CD4-positive, alpha-beta T cell treated with Interleukin-21 for 1 hour (primary cell): Measurements from ENCODE around the gene EEPD1.
"Not testable (repeated sequence)": the region's sequence is repeated elsewhere in the genome, so short reads cannot be mapped to it uniquely, and the experiment has no call there.

Experiments used
- DNase-seq: peaks from one replicate; pipeline ENCODE4 v3.0.0-alpha.2; 2020

EEPD1 gene

GRCh38 chr7:36129048-36129534 is 24.0 kb upstream of the EEPD1 start:
- no peak for DNase-seq

- no peak for DNase-seq
Measured at GRCh38 chr7:36130236-36130945, 22.7 kb upstream of the EEPD1 start.

- DNase-seq, result no peak
Measured at GRCh38 chr7:36131026-36131425, 22.0 kb upstream of the EEPD1 start.

GRCh38 chr7:36131499-36131898 is 21.6 kb upstream of the EEPD1 start:
- no peak for DNase-seq

- DNase-seq, result no peak
Measured at GRCh38 chr7:36132012-36132411, 21.0 kb upstream of the EEPD1 start.

- DNase-seq, result no peak
Measured at GRCh38 chr7:36135700-36136099, 17.4 kb upstream of the EEPD1 start.

GRCh38 chr7:36137258-36137657 is 15.8 kb upstream of the EEPD1 start:
- DNase-seq, result no peak

- DNase-seq, result no peak
Measured at GRCh38 chr7:36137754-36138153, 15.3 kb upstream of the EEPD1 start.

GRCh38 chr7:36138209-36138608 is 14.8 kb upstream of the EEPD1 start:
- DNase-seq, result no peak

- no peak for DNase-seq
Measured at GRCh38 chr7:36141351-36141750, 11.7 kb upstream of the EEPD1 start.

GRCh38 chr7:36141850-36142249 is 11.2 kb upstream of the EEPD1 start:
- no peak for DNase-seq

- no peak for DNase-seq
Measured at GRCh38 chr7:36144189-36144588, 8.9 kb upstream of the EEPD1 start.

- DNase-seq, result no peak
Measured at GRCh38 chr7:36145686-36146085, 7.4 kb upstream of the EEPD1 start.

- no peak for DNase-seq
Measured at GRCh38 chr7:36147361-36147760, 5.7 kb upstream of the EEPD1 start.

- DNase-seq, result no peak
Measured at GRCh38 chr7:36148422-36149065, 4.5 kb upstream of the EEPD1 start.

GRCh38 chr7:36149240-36149639 is 3.8 kb upstream of the EEPD1 start:
- DNase-seq, result not testable (repeated sequence)

- no peak for DNase-seq
Measured at GRCh38 chr7:36149694-36150452, 3.2 kb upstream of the EEPD1 start.

GRCh38 chr7:36151921-36152755 is 916 bp upstream of the EEPD1 start:
- no peak for DNase-seq

- peak; percentile 9 for DNase-seq
Measured at GRCh38 chr7:36153571-36154097, 580 bp downstream of the EEPD1 start.

GRCh38 chr7:36154255-36155212 is 1.5 kb downstream of the EEPD1 start:
- no peak for DNase-seq

GRCh38 chr7:36155811-36156361 is 2.8 kb downstream of the EEPD1 start:
- no peak for DNase-seq
